PC-9 (cell line): ENCODE measurements around the gene UNC50.

ENCODE experiments used
- EZH2 ChIP-seq: fragments of 200-600 bp; sonication (generic); IDR thresholded peaks from 2 replicates; pipeline ENCODE4 v1.8.0; 2017; ENCODE audit warnings: antibody characterized with exemption, low read depth
- TF ChIP-seq, protein P1 (sequence below): fragments of 200-600 bp; sonication (generic); conservative IDR thresholded peaks from 2 replicates; pipeline ENCODE4 v1.6.1; 2017; ENCODE audit warnings: mixed run types, antibody characterized with exemption, mild to moderate bottlenecking, moderate library complexity

- TF ChIP-seq, protein P1, sequence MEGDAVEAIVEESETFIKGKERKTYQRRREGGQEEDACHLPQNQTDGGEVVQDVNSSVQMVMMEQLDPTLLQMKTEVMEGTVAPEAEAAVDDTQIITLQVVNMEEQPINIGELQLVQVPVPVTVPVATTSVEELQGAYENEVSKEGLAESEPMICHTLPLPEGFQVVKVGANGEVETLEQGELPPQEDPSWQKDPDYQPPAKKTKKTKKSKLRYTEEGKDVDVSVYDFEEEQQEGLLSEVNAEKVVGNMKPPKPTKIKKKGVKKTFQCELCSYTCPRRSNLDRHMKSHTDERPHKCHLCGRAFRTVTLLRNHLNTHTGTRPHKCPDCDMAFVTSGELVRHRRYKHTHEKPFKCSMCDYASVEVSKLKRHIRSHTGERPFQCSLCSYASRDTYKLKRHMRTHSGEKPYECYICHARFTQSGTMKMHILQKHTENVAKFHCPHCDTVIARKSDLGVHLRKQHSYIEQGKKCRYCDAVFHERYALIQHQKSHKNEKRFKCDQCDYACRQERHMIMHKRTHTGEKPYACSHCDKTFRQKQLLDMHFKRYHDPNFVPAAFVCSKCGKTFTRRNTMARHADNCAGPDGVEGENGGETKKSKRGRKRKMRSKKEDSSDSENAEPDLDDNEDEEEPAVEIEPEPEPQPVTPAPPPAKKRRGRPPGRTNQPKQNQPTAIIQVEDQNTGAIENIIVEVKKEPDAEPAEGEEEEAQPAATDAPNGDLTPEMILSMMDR = no peak
- TF ChIP-seq EZH2 = no peak
Measured at GRCh38 chr2:98561902-98562695, 46.3 kb upstream of the UNC50 start.
